NCI-H2029 (cell line): ENCODE data around the gene ATP10B.

Experiments used
- DNase-seq: peaks from one replicate; lab custom pipeline; 2025; lab: John Stamatoyannopoulos, UW

Gene ATP10B

GRCh38 chr5:160679567-160680309 is 172.3 kb downstream of the ATP10B start:
- no peak for DNase-seq

GRCh38 chr5:160675988-160676387 is 176.0 kb downstream of the ATP10B start:
- no peak for DNase-seq

GRCh38 chr5:160674901-160675300 is 177.1 kb downstream of the ATP10B start:
- DNase-seq, result no peak

GRCh38 chr5:160672521-160672920 is 179.5 kb downstream of the ATP10B start:
- DNase-seq, result no peak

GRCh38 chr5:160668356-160668755 is 183.7 kb downstream of the ATP10B start:
- DNase-seq, result no peak

- no peak for DNase-seq
These were observed 184.9 kb downstream of the ATP10B start for GRCh38 chr5:160667160-160667559.

- no peak for DNase-seq
These were observed 186.6 kb downstream of the ATP10B start for GRCh38 chr5:160665460-160665859.

- DNase-seq, result no peak
These were observed 191.9 kb downstream of the ATP10B start for GRCh38 chr5:160660132-160660531.

- DNase-seq, result no peak
These were observed 194.2 kb downstream of the ATP10B start for GRCh38 chr5:160657622-160658458.

GRCh38 chr5:160657068-160657507 is 194.9 kb downstream of the ATP10B start:
- no peak for DNase-seq

- no peak for DNase-seq
These were observed 196.3 kb downstream of the ATP10B start for GRCh38 chr5:160655717-160656116.

- peak; percentile 11 for DNase-seq
These were observed 200.0 kb downstream of the ATP10B start for GRCh38 chr5:160651692-160652645.

- DNase-seq, result no peak
These were observed 202.7 kb downstream of the ATP10B start for GRCh38 chr5:160649304-160649703.

- no peak for DNase-seq
These were observed 206.0 kb downstream of the ATP10B start for GRCh38 chr5:160646033-160646432.

- no peak for DNase-seq
These were observed 208.3 kb downstream of the ATP10B start for GRCh38 chr5:160643616-160644240.

- DNase-seq, result no peak
These were observed 210.6 kb downstream of the ATP10B start for GRCh38 chr5:160641405-160641804.

GRCh38 chr5:160640406-160640805 is 211.6 kb downstream of the ATP10B start:
- DNase-seq, result no peak

- no peak for DNase-seq
These were observed 213.8 kb downstream of the ATP10B start for GRCh38 chr5:160638161-160638742.

- no peak for DNase-seq
These were observed 214.5 kb downstream of the ATP10B start for GRCh38 chr5:160637357-160638090.

GRCh38 chr5:160635663-160636062 is 216.3 kb downstream of the ATP10B start:
- DNase-seq, result no peak
